HG02642 (cell line): ENCODE measurements around the gene MATCAP1.
A peak's percentile ranks its signal among the peaks of the same experiment; 100 is the strongest.

Experiments used
- ATAC-seq: cut with Tn5 transposase; IDR thresholded peaks from one replicate; pipeline ENCODE4 v1.9.1; 2021; ENCODE audit warnings: mild to moderate bottlenecking; ENCODE audit not compliant: unreplicated experiment, poor library complexity

The MATCAP1 gene

GRCh38 chr16:67158637-67159600 lies 24.8 kb downstream of the MATCAP1 start:
- ATAC-seq, result peak; percentile 42

- no peak for ATAC-seq
These were observed 25.7 kb downstream of the MATCAP1 start for GRCh38 chr16:67157892-67158635.

- ATAC-seq, result no peak
These were observed 26.5 kb downstream of the MATCAP1 start for GRCh38 chr16:67157106-67157748.

- no peak for ATAC-seq
These were observed 27.5 kb downstream of the MATCAP1 start for GRCh38 chr16:67156143-67156844.

- no peak for ATAC-seq
These were observed 28.2 kb downstream of the MATCAP1 start for GRCh38 chr16:67155295-67156142.

GRCh38 chr16:67154578-67155294 lies 29.0 kb downstream of the MATCAP1 start:
- no peak for ATAC-seq

- ATAC-seq, result no peak
These were observed 32.2 kb downstream of the MATCAP1 start for GRCh38 chr16:67151431-67152097.

- peak; percentile 68 for ATAC-seq
These were observed 32.8 kb downstream of the MATCAP1 start, which contains the start of gene B3GNT9 for GRCh38 chr16:67150833-67151396. Gene B3GNT9, minus strand, starts transcription at chr16:67150998. Its CDS starts 513 bp downstream, at chr16:67150485.

GRCh38 chr16:67150047-67150832 lies 33.5 kb downstream of the MATCAP1 start:
- peak; percentile 31 for ATAC-seq

GRCh38 chr16:67149276-67150046 lies 34.3 kb downstream of the MATCAP1 start:
- no peak for ATAC-seq

- ATAC-seq, result no peak
These were observed 35.0 kb downstream of the MATCAP1 start for GRCh38 chr16:67148656-67149275.

GRCh38 chr16:67148221-67148620 lies 35.5 kb downstream of the MATCAP1 start:
- no peak for ATAC-seq

GRCh38 chr16:67147437-67148140 lies 36.2 kb downstream of the MATCAP1 start:
- ATAC-seq, result no peak

GRCh38 chr16:67146523-67147357 lies 37.0 kb downstream of the MATCAP1 start:
- ATAC-seq, result no peak
